ENCODE measurements around the gene HOXA13.

DNA sequence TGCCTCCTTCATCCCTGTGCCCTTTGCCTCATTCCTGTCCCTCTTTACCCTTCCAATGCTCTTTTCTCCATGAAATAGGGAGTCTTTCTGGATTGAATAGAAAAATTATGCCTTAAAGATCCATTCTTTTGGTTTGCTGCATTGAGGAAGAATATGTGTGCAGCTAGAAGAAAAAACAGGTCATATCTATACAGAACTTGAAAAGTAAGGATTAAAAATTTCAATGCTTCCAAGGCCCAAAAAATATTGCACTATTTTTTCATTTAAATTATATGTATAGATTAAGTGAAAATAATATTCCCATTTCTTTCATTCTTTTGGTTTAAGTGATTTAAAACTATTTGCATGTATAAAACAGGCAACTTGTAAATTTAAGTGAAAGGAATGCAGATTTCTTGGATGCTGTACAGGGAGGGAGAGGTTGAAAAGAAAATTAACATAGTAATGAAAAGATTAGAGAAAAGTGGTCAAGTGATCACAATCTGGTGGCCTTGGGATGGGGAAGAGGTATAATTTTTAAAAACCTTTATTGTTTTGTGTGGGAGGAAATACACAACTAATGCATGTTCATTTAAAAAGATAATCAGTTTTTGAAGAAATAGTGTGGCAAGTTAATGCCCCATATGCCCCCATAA lies 24.2 kb upstream of the HOXA13 start:
- TF ChIP-seq, protein P1, sequence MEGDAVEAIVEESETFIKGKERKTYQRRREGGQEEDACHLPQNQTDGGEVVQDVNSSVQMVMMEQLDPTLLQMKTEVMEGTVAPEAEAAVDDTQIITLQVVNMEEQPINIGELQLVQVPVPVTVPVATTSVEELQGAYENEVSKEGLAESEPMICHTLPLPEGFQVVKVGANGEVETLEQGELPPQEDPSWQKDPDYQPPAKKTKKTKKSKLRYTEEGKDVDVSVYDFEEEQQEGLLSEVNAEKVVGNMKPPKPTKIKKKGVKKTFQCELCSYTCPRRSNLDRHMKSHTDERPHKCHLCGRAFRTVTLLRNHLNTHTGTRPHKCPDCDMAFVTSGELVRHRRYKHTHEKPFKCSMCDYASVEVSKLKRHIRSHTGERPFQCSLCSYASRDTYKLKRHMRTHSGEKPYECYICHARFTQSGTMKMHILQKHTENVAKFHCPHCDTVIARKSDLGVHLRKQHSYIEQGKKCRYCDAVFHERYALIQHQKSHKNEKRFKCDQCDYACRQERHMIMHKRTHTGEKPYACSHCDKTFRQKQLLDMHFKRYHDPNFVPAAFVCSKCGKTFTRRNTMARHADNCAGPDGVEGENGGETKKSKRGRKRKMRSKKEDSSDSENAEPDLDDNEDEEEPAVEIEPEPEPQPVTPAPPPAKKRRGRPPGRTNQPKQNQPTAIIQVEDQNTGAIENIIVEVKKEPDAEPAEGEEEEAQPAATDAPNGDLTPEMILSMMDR (IDR thresholded peaks at IDR 0.05; ENCODE audit: poor library complexity, severe bottlenecking): no peak
- no peak for TF ChIP-seq SMC3 (conservative IDR thresholded peaks at IDR 0.05; ENCODE audit: poor library complexity)
- TF ChIP-seq POLR2AphosphoS5 (IDR thresholded peaks at IDR 0.05): no peak
- TF ChIP-seq EP300 (conservative IDR thresholded peaks at IDR 0.05; ENCODE audit: poor library complexity, severe bottlenecking): no peak

Data from neural cell (in vitro differentiated cells).